Stimulated activated CD8-positive, alpha-beta memory T cell treated with anti-CD3 and anti-CD28 coated beads, Interleukin-15, amount 100 ng/mL, for 24 hours (primary cell): Measurements from ENCODE around the gene CTBP1.
A peak's percentile ranks its signal among the peaks of the same experiment; 100 is the strongest.

Experiments
- DNase-seq: peaks from one replicate; pipeline ENCODE4 v3.0.0-alpha.2; 2020; ENCODE audit warnings: low read depth

The CTBP1 gene

DNA sequence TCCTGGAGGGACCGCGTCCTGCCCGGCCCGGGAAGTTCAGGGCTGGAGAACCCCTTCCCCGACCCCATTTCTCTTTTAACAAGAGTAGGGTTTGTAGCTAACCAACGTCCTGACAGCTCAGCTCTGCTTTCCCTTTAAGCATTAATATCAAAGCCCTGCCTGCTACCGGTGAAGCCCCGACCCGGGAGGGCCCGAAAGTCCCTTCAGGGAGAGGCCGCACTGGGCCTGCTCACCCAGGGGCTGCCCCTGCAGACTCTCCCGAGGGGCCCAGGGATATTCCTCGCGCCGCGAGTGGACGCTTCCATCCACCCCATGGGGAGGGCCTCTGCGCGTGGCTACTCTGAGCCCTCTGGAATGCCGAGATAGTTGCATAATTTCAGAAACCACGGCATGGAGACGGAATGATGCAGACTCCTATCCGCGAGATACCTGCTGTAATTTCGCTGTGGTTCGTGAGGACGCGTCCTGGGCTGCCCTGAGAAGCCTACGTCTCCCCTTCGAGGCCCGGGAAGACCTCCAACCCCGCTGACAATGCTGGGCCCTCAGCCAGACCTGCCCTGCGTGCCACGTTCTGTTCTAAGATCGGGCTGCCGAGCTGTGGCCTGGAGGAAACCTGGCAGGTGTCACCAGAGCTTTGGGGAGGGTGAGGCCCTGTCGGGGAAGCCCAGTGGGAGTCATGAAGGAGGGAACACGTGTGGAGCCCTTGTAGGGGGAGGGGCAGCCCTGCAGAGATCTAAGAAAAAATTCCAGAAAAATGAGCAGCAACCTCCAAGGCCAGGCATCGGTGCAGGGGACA is 999 bp upstream of the CTBP1 start:
- peak; percentile 29 for DNase-seq

DNA sequence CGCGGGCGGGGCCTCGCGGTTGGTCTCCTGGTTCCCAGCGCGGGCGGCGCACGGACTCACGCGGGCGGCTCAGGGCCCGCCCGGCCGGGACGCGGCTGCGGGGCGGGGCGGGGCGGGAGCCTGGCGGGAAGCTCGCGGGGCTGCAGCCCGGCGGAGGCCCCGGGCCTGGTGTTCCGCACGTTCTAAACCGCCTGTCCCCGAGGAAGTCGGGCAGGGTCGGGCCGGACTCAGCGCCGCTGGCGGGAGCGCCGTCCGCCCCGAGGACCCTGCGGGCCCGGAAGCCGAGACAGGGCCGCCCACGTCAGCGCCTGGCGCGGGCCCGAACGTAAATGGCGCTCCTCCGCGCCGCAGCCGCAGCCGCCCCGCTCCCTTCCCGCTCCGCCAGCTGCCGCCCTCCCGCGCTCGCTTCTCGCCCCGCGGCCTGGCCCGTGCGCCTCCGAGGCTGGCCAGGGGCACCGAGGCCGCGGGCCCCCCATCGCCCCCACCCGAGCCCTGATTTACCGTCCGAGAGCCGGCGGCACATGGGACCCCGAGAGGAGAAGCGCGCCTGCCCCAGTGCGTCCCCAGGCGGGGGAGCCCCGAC is 309 bp upstream of the CTBP1 start:
- peak; percentile 66 for DNase-seq

DNA sequence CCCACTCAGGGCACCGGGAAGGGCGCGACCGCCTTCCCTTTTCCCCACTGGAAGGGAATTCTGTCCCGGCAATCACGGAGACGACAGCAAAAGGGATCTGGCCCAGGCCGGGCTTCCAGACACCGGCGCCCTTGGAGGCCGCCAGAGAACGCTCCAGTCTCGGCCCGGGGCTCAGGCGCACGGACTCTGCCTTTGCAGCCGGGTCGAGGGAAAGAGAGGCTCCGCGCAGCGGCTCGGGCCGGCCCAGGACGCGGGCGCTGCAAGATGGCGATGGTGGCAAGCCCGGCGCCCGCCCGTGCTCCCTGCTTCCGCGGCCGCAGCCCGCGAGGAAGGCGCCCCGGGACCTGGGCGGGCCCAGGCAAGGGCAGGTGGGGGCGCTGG is 1.1 kb downstream of the CTBP1 start:
- DNase-seq: peak; percentile 20

DNA sequence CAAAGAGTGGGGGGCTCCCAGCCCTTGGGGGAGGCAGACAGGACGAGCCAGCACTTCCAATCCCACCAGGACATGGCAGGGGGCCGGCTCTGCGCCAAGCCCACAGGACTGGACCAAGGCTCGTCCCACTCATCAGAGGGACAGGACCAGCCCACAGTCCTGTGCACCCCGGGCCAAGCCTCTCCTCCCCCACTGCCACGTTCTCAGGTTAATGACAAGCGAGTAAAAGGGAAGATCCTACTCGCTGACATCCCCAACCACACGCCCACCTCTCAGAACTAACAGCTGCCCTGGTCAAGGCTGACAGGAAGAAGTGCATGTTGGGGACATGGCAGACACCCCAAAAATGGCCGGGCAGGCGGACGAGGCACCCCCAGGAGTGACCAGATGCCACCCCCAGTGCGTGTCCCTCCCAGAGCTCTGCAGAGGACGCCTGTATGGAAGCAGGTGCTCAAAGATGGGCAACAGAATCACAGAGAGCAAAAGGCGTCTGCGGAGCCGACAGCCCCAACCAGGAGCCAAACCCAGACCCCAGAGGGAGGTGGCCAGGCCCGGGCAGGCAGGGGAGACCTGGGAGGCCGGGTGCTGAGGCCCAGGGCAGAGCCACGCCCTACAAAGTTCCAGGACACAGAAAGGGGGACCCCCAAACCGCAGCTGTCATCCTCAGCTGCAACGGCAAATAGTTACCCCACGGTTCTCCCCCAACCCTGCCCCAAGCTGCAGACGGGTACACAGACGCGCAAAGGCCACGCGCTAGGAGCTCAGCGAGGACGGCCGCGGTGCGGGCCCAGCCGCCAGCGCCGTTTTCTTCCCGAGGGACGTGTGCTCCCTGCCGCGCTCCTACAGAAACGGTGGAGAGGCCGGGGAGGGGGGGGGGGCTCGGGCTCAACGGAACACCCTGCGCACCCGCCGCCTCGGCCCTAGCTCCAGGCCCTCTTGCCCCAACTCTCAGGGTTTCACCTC is 1.7 kb downstream of the CTBP1 start:
- no peak for DNase-seq

DNA sequence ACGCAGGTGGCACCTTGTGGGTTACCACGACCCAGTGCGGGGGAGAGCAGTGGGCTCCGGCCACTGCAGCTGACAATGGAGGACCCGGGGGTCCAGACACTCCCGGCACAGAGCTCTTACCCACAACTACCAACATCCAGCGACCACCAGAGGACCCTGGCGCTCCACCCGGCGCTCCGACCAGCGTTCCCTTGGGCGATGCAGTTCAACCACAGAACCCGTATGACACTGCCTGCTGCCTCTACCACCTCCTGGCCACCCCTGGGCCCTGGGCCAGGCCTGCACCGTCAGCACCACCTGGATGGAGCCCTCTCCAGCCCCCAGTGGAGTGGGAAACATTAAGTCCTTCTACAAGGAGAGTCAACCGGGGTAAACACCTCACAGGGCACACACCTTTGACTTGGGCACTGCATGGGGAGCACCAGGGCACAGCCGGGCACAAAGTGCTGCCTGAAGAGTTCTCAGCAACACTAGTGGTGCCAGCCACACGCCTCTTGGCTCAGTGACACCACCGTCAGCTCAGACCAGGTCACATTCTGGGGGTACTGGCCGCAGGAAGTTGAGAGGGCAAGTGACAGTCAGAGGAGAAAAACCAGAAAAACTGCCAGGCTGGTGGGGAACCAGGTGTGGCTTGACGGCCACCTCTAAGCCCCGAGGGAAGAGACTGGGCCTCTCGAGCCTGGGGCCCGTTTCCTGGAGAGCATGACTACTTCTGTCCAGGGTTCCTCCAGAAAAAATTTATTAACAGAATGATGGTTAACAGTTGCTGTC is 2.6 kb downstream of the CTBP1 start:
- no peak for DNase-seq

DNA sequence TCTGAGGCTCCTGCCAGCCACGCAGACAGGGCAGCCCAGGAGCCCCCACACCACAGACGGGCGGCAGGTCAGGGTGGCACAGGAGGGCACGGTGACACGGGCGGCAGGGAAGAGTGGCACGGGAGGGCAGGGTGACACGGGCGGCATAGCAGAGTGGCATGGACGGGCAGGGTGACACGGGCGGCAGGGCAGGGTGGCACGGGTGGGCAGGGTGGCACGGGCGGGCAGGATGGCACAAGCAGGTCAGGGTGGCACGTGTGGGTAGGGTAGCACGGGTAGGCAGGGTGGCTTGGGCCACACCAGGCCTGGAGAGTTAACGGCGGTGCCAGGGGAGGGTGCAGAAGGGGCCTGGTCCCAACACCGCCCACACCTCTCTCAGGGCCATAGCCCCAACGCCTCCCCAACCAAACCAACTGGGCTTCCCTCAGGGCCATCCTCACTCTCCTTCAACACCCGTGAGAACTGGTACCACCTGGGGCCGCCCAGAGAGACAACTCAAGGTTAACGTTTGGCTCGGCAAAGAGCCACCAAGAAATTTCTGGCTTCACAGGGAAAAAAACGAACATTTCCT is 3.4 kb downstream of the CTBP1 start:
- no peak for DNase-seq

DNA sequence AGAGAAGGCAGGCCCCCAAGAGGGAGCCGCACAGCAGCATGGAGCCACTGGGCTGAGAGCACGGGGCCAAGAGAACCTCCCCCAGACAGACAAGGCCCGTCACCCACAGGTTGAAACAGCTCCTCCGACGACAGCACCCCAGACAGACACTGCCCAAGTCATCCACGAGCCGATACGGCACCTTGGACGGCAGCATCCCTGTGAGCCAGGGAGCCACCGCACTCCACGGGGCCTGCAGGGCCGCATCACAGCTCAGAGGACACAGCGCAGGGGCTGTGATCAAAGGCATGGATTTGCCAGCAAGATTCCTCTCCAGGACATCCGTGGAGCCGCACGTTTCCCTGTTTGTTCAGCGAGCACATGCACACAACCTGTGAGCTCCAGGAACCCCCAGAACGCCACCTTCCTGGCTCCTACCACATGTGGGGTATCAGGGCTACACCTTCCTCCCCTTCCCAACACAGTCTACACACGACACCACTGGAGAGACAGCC is 3.9 kb downstream of the CTBP1 start:
- DNase-seq: no peak

DNA sequence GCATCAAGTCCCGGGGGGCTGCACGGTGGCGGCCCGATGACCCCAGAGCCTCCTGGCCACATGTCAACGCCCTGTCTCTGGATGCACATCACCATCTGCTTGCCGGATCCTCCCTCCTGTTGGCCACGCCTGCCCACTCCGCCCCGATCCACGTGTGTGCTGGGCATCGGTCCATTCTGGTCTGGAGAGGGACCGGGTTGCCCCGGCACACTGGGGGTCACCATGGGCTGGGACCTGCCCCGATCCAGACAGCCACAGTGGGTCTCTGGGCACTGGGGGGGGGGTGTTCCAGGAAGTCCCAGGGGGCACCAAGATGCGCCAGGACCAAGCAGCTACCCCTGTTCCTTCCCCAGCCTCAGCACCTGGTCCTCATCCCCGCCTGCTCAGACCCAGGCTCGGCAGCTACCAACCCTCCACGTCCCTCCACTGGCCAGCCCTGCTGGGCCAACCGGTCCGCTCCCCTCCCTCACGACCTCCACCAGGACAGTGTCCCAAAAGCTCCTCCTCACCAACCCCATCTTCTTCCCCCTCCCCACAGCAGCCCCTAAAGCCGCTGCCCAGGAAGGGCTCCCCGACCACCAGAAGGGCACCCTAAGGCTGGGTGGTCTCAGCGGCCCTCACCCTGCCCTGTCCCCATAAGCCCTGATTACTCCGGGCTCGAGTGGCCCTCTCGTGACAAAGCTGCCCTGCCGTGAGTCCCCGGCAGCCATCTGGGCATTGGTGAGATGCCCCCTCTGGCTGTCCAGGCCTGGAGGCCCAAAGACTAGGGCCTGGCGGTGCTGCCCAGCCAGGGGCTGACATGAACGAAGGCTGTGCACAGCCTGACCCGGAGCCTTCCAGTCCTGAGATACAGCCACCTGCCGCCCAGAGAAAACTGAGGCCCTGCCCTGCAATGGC is 4.6 kb downstream of the CTBP1 start:
- no peak for DNase-seq

DNA sequence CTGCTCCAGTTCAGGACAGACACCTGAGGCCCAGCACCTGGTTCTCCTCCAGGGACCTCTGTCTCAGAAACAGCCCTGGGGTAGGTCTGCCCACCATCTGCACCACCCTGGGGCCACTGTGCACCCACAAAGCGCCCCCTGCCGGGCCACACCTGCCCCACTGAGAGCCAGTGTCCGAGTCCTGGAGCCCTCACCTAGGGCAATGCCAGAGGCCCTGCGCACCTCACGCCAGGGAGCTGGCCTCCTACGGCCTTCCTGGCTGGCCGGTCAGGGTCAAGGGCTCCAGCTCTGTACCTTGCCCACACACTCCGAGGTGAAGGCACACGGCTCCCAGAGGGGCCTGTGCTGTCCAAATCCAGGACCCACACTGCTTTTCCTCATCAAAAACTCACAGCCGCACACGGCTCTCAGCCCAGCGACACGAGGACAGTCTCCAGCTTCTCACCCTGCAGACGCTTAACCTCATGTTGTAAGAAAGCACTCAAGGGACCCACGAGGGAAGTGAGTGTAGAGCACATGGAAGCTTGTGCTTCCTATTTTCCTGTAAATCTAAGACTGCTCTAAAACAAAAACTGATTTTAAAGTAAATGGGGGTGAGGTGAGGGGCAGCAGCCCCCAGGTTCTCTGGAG is 5.4 kb downstream of the CTBP1 start:
- no peak for DNase-seq

DNA sequence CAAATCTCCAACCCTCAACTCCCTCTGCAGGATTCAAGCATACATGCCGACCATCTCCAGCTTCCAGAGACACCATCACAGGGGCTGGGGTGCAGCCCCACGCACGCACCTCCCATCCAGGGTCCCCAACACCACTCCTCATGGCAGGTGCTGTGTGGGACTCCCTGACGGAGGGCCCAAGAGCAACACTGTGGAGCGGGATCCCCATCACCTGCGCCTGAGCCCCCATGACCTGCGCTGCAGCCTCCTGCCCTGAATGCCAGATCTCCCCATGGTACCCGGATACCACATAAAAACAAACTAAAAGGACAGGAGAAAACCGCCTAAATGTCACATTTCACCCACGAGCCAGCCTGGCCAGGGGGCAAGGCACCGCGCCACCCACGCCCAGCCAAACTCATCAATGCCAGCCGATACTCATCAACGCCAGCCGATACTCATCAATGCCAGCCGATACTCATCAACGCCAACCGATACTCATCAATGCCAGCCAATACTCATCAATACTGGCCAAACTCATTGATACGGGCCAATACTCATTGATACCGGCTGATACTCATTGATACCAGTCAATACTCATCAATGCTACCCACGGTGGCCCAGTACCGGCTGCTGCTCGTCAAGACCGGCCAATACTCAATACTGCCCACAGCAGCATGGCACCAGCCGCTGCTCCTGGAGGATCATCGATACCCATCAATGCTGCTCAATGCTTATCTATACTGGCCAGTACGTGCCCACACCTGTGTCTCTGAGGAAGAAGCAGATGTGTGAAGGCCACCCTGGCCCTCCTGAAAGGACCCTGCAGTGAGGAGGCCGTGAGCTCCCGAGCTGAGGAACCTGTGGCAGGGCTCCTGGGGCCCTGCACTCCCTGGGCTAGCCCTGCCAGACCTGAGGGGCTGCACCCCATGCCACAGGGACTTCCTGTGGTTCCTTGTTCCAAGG is 6.2 kb downstream of the CTBP1 start:
- no peak for DNase-seq

DNA sequence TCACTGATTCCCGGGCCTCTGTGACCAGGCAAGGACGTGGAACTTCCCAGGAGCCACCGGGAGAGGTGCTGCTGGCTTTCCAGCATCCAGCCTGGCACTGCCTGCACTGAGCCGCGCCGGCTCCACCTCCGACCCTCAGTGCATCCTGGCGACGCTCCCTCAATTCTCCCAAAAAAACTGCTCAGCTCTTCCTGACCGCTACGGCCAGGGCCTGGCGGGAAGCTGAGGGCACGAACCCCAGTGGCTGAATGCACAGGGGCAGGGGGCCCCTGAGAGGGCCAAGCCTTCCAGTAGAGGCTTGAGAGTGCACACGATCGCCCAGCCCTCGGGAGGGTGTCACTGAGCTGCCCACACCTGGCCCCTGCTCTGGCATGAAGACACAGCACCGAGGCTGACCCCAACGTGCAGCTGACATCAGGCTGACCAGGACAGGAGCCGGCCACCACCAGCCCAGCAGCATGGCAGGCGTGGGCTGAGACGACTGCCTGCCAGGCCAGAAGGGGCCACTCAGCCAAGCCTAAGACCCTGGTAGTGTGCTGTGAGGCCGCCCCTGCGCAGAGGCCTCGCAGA is 6.9 kb downstream of the CTBP1 start:
- DNase-seq: no peak

DNA sequence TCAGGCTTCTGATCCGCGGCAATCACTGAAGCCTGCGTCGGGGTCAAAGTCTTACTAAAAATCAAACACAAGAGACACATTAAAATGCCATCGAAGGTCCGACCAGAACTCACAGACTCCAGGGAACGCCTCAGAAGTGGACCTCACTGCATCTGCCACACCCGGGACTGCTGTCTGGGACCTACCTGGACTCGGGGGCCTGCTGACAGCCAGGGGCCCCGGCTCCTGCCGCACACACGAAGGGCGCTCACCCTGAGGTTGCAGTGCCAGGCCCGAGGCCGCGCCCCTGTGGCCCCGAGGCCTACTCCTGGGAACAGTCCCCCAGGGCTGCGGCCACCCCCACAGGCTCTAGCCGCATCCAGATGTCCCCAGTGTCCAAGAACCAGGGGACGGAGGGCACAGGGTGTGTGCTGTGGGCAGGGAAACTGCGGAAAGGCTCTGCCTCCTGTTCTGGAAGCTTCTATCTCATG is 7.4 kb downstream of the CTBP1 start:
- DNase-seq: no peak

DNA sequence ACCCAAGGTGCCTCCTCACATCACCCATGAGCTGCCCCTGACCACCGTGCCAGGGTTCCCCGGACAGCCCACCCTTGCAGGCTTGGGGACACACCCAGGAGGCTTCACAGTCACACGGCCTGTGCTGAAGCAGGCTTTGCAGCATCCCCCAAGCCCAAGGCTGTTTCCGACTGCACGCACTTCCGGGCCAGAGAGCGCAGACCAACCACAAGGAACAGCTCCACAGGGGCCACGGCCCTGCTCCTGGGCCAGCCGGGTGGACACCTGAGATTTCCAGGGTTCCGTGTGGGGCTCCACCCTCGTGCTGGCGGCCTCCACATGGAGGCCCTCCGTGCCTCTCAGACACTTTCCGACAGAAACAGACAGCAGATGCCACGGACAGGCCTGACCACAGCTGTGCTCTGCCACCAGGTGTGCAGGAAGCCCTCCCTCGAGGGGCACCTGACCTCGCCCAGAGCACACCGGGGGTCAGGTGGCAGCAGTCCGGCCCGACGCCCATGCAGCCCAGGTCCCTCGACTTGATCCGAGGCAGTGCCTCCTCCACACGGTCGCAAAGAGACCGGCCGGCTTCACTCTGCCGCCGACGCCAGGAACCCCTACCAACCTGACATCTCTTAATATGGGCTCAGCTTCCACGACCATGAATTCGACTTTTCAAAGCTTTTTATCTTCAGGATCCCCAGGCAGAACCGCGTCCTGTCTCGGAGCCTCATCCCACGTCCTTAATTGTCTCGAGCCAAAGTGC is 8.0 kb downstream of the CTBP1 start:
- no peak for DNase-seq

DNA sequence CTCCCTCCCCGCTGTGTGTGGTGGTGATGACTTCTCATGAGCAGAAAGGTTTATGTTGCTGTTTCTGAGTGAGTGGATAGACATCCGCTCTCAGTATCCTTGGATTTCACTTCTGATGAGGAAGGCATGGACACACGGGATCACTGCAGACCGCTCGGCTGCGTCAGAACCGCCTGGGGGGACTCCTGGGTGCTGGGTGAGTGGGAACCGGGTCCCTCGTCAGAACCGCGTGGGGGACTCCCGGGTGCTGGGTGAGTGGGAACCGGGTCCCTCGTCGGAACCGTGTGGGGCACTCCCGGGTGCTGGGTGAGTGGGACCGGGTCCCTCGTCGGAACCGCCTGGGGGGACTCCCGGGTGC is 9.0 kb downstream of the CTBP1 start:
- no peak for DNase-seq

DNA sequence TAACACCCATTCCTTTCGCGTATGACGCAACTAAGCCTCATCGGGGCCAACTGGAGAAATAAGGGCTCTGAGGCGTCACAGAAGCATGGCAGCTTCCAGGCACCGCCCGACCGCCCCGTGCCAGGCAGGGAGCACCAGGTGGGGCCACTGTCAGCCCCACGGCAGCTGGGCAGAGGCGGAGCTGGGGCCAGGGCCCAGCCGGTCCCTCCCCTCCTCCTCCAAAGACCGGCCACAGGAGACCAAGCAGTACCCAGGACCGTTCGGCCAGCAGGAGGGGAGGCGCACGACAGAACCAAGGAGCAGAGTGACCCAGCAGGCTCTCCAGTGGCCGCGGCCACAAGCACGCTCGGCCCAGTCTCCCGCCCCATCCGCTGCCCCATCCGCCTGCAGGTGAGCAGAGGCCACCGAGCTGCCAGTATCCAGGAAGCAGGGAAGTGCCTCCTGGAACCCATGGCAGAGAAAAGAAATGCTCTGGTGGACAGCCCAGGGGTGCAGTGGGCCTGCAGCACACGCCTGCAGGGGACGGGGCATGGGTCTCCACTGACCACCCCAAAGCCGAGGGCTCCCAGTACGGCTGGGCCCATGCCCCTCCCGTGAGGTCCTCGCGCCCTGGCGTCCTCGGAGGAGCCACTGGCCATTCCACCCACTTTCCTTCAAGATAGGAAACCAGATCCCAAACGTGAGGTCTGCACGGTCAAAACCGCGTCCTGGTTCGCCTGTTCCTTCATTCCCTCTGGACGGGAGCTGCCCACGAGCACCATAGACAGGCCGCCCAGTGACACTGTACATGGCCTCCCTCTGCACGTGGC is 9.6 kb downstream of the CTBP1 start:
- no peak for DNase-seq

DNA sequence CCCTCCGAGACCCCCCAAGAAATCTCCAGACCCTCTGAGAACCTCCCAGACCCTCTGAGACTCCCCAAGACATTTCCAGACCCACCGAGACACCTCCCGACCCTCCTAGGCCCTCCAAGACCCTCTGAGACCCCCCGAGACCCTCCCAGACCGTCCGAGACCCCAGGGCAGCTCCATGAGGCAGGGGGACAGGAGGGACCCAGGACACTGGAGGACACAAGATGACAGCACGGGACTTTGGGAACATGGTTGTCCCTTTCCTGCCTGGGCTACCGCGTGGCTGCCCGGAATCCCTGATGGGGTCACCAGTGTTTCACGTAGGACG is 10.3 kb downstream of the CTBP1 start:
- no peak for DNase-seq
